ENCODE data around the gene SLC25A18.

Gene SLC25A18

GRCh38 chr22:17587629-17588028, 24.3 kb downstream of the SLC25A18 start:
- H3K36me3 ChIP-seq (ENCODE audit: insufficient read depth, low read length): peaks cover 22% of the 10 kb centered on the region
- H3K27ac ChIP-seq (ENCODE audit: low read depth, low read length): no peak overlapping the region
- H3K4me1 ChIP-seq (ENCODE audit: insufficient read depth, low read length): no peaks in the 10 kb centered on the region
- no peaks in the 10 kb centered on the region for H3K9me3 ChIP-seq (ENCODE audit: low read length)
- no peak overlapping the region for H3K9ac ChIP-seq (ENCODE audit: low read length)
- no peaks in the 10 kb centered on the region for H3K27me3 ChIP-seq (ENCODE audit: control insufficient read depth in 1 of 2, insufficient read depth in 2 of 2, low read length in 2 of 2)
- no peak overlapping the region for H3K4me3 ChIP-seq (ENCODE audit: low read depth in 1 of 2, low read length in 2 of 2)

- Histone ChIP-seq H3K27ac (ENCODE audit: low read depth, low read length) (no peak overlapping the region), H3K27me3 (ENCODE audit: control insufficient read depth in 1 of 2, insufficient read depth in 2 of 2, low read length in 2 of 2) (no peaks in the 10 kb centered on the region), H3K4me3 (ENCODE audit: low read depth in 1 of 2, low read length in 2 of 2) (no peak overlapping the region), H3K4me1 (ENCODE audit: insufficient read depth, low read length) (no peaks in the 10 kb centered on the region), H3K36me3 (ENCODE audit: insufficient read depth, low read length) (peaks cover 32% of the 10 kb centered on the region), H3K9ac (ENCODE audit: low read length) (no peak overlapping the region), H3K9me3 (ENCODE audit: low read length) (no peaks in the 10 kb centered on the region)
Measured at GRCh38 chr22:17588606-17589005, 25.3 kb downstream of the SLC25A18 start.

- H3K4me3 ChIP-seq (ENCODE audit: low read depth in 1 of 2, low read length in 2 of 2): no peak overlapping the region
- no peaks in the 10 kb centered on the region for H3K4me1 ChIP-seq (ENCODE audit: insufficient read depth, low read length)
- no peaks in the 10 kb centered on the region for H3K27me3 ChIP-seq (ENCODE audit: control insufficient read depth in 1 of 2, insufficient read depth in 2 of 2, low read length in 2 of 2)
- H3K36me3 ChIP-seq (ENCODE audit: insufficient read depth, low read length): peaks cover 45% of the 10 kb centered on the region
- H3K9ac ChIP-seq (ENCODE audit: low read length): no peak overlapping the region
- no peaks in the 10 kb centered on the region for H3K9me3 ChIP-seq (ENCODE audit: low read length)
- H3K27ac ChIP-seq (ENCODE audit: low read depth, low read length): no peak overlapping the region
Measured at GRCh38 chr22:17589810-17590375, 26.6 kb downstream of the SLC25A18 start.

GRCh38 chr22:17590586-17590985, 27.3 kb downstream of the SLC25A18 start:
- H3K36me3 ChIP-seq (ENCODE audit: insufficient read depth, low read length): peaks cover 50% of the 10 kb centered on the region
- H3K9ac ChIP-seq (ENCODE audit: low read length): no peak overlapping the region
- H3K4me3 ChIP-seq (ENCODE audit: low read depth in 1 of 2, low read length in 2 of 2): no peak overlapping the region
- H3K9me3 ChIP-seq (ENCODE audit: low read length): no peaks in the 10 kb centered on the region
- H3K27ac ChIP-seq (ENCODE audit: low read depth, low read length): no peak overlapping the region
- no peaks in the 10 kb centered on the region for H3K4me1 ChIP-seq (ENCODE audit: insufficient read depth, low read length)
- no peaks in the 10 kb centered on the region for H3K27me3 ChIP-seq (ENCODE audit: control insufficient read depth in 1 of 2, insufficient read depth in 2 of 2, low read length in 2 of 2)

- no peak overlapping the region for H3K27ac ChIP-seq (ENCODE audit: low read depth, low read length)
- H3K36me3 ChIP-seq (ENCODE audit: insufficient read depth, low read length): peaks cover 57% of the 10 kb centered on the region
- H3K9me3 ChIP-seq (ENCODE audit: low read length): no peaks in the 10 kb centered on the region
- peaks cover 1% of the 10 kb centered on the region for H3K4me1 ChIP-seq (ENCODE audit: insufficient read depth, low read length)
- H3K9ac ChIP-seq (ENCODE audit: low read length): no peak overlapping the region
- H3K4me3 ChIP-seq (ENCODE audit: low read depth in 1 of 2, low read length in 2 of 2): no peak overlapping the region
- H3K27me3 ChIP-seq (ENCODE audit: control insufficient read depth in 1 of 2, insufficient read depth in 2 of 2, low read length in 2 of 2): no peaks in the 10 kb centered on the region
Measured at GRCh38 chr22:17592201-17592600, 28.9 kb downstream of the SLC25A18 start.

GRCh38 chr22:17596226-17596625, 32.9 kb downstream of the SLC25A18 start:
- Histone ChIP-seq H3K9me3 (ENCODE audit: low read length) (no peaks in the 10 kb centered on the region), H3K27ac (ENCODE audit: low read depth, low read length) (no peak overlapping the region), H3K9ac (ENCODE audit: low read length) (no peak overlapping the region), H3K27me3 (ENCODE audit: control insufficient read depth in 1 of 2, insufficient read depth in 2 of 2, low read length in 2 of 2) (no peaks in the 10 kb centered on the region), H3K4me1 (ENCODE audit: insufficient read depth, low read length) (peaks cover 20% of the 10 kb centered on the region), H3K4me3 (ENCODE audit: low read depth in 1 of 2, low read length in 2 of 2) (no peak overlapping the region), H3K36me3 (ENCODE audit: insufficient read depth, low read length) (peaks cover 69% of the 10 kb centered on the region)

GRCh38 chr22:17597217-17597616, 33.9 kb downstream of the SLC25A18 start:
- peaks cover 22% of the 10 kb centered on the region for H3K4me1 ChIP-seq (ENCODE audit: insufficient read depth, low read length)
- H3K27ac ChIP-seq (ENCODE audit: low read depth, low read length): no peak overlapping the region
- H3K9me3 ChIP-seq (ENCODE audit: low read length): no peaks in the 10 kb centered on the region
- no peak overlapping the region for H3K9ac ChIP-seq (ENCODE audit: low read length)
- H3K27me3 ChIP-seq (ENCODE audit: control insufficient read depth in 1 of 2, insufficient read depth in 2 of 2, low read length in 2 of 2): no peaks in the 10 kb centered on the region
- H3K4me3 ChIP-seq (ENCODE audit: low read depth in 1 of 2, low read length in 2 of 2): no peak overlapping the region
- H3K36me3 ChIP-seq (ENCODE audit: insufficient read depth, low read length): peaks cover 61% of the 10 kb centered on the region

GRCh38 chr22:17598318-17598717, 35.0 kb downstream of the SLC25A18 start:
- H3K9me3 ChIP-seq (ENCODE audit: low read length): no peaks in the 10 kb centered on the region
- no peak overlapping the region for H3K4me3 ChIP-seq (ENCODE audit: low read depth in 1 of 2, low read length in 2 of 2)
- peak overlapping the region; percentile 41 for H3K27ac ChIP-seq (ENCODE audit: low read depth, low read length)
- peaks cover 50% of the 10 kb centered on the region for H3K36me3 ChIP-seq (ENCODE audit: insufficient read depth, low read length)
- H3K27me3 ChIP-seq (ENCODE audit: control insufficient read depth in 1 of 2, insufficient read depth in 2 of 2, low read length in 2 of 2): no peaks in the 10 kb centered on the region
- peaks cover 22% of the 10 kb centered on the region for H3K4me1 ChIP-seq (ENCODE audit: insufficient read depth, low read length)
- no peak overlapping the region for H3K9ac ChIP-seq (ENCODE audit: low read length)

- Histone ChIP-seq H3K9ac (ENCODE audit: low read length) (no peak overlapping the region), H3K27ac (ENCODE audit: low read depth, low read length) (peak overlapping the region; percentile 19), H3K36me3 (ENCODE audit: insufficient read depth, low read length) (peaks cover 29% of the 10 kb centered on the region), H3K9me3 (ENCODE audit: low read length) (no peaks in the 10 kb centered on the region), H3K4me3 (ENCODE audit: low read depth in 1 of 2, low read length in 2 of 2) (no peak overlapping the region), H3K4me1 (ENCODE audit: insufficient read depth, low read length) (peaks cover 22% of the 10 kb centered on the region), H3K27me3 (ENCODE audit: control insufficient read depth in 1 of 2, insufficient read depth in 2 of 2, low read length in 2 of 2) (no peaks in the 10 kb centered on the region)
Measured at GRCh38 chr22:17601031-17601430, 37.7 kb downstream of the SLC25A18 start.

- H3K4me3 ChIP-seq (ENCODE audit: low read depth in 1 of 2, low read length in 2 of 2): no peak overlapping the region
- H3K36me3 ChIP-seq (ENCODE audit: insufficient read depth, low read length): peaks cover 10% of the 10 kb centered on the region
- peaks cover 14% of the 10 kb centered on the region for H3K4me1 ChIP-seq (ENCODE audit: insufficient read depth, low read length)
- no peak overlapping the region for H3K9ac ChIP-seq (ENCODE audit: low read length)
- no peaks in the 10 kb centered on the region for H3K9me3 ChIP-seq (ENCODE audit: low read length)
- H3K27me3 ChIP-seq (ENCODE audit: control insufficient read depth in 1 of 2, insufficient read depth in 2 of 2, low read length in 2 of 2): no peaks in the 10 kb centered on the region
- no peak overlapping the region for H3K27ac ChIP-seq (ENCODE audit: low read depth, low read length)
Measured at GRCh38 chr22:17603668-17604067, 40.4 kb downstream of the SLC25A18 start.

- H3K4me3 ChIP-seq (ENCODE audit: low read depth in 1 of 2, low read length in 2 of 2): no peak overlapping the region
- no peak overlapping the region for H3K9ac ChIP-seq (ENCODE audit: low read length)
- peaks cover 11% of the 10 kb centered on the region for H3K36me3 ChIP-seq (ENCODE audit: insufficient read depth, low read length)
- H3K27me3 ChIP-seq (ENCODE audit: control insufficient read depth in 1 of 2, insufficient read depth in 2 of 2, low read length in 2 of 2): no peaks in the 10 kb centered on the region
- H3K4me1 ChIP-seq (ENCODE audit: insufficient read depth, low read length): peaks cover 4% of the 10 kb centered on the region
- H3K9me3 ChIP-seq (ENCODE audit: low read length): no peaks in the 10 kb centered on the region
- peak overlapping the region; percentile 75 for H3K27ac ChIP-seq (ENCODE audit: low read depth, low read length)
Measured at GRCh38 chr22:17606496-17606895, 43.2 kb downstream of the SLC25A18 start.

GRCh38 chr22:17607891-17608521, 44.7 kb downstream of the SLC25A18 start:
- Histone ChIP-seq H3K27ac (ENCODE audit: low read depth, low read length) (no peak overlapping the region), H3K36me3 (ENCODE audit: insufficient read depth, low read length) (peaks cover 25% of the 10 kb centered on the region), H3K9me3 (ENCODE audit: low read length) (no peaks in the 10 kb centered on the region), H3K27me3 (ENCODE audit: control insufficient read depth in 1 of 2, insufficient read depth in 2 of 2, low read length in 2 of 2) (no peaks in the 10 kb centered on the region), H3K4me1 (ENCODE audit: insufficient read depth, low read length) (peaks cover 4% of the 10 kb centered on the region), H3K9ac (ENCODE audit: low read length) (no peak overlapping the region), H3K4me3 (ENCODE audit: low read depth in 1 of 2, low read length in 2 of 2) (no peak overlapping the region)
